Upper lobe of right lung (tissue), 1 donor: ENCODE data around the gene APP. TPM values are rescaled to one million over a fixed set of nuclear protein-coding genes. Genes with fewer than 3 reads are reported as not detected.
A peak's percentile ranks its signal among the peaks of the same experiment; 100 is the strongest.

Source experiments
- ATAC-seq: fragments of 200-7000 bp; cut with Tn5 transposase; one replicate; pipeline ENCODE4 v1.9.1; 2020; ENCODE audit warnings: mild to moderate bottlenecking, moderate library complexity
- DNase-seq: peaks from one replicate; pipeline ENCODE4 v3.0.0-alpha.2; 2020
- H3K27ac ChIP-seq: fragments of 200-600 bp; one replicate; pipeline ENCODE4 v1.8.0; 2022
- H3K27me3 ChIP-seq: fragments of 200-600 bp; one replicate; pipeline ENCODE4 v1.8.0; 2022; ENCODE audit warnings: mild to moderate bottlenecking
- H3K36me3 ChIP-seq: fragments of 200-600 bp; one replicate; pipeline ENCODE4 v1.8.0; 2022
- H3K4me1 ChIP-seq: fragments of 200-600 bp; one replicate; pipeline ENCODE4 v1.8.0; 2022
- H3K4me3 ChIP-seq: fragments of 200-600 bp; one replicate; pipeline ENCODE4 v1.8.0; 2022; ENCODE audit warnings: mild to moderate bottlenecking
- H3K9me3 ChIP-seq: fragments of 200-600 bp; one replicate; pipeline ENCODE4 v1.8.0; 2022
- intact Hi-C: fragments of 100-400 bp; cut with DNase I; formaldehyde crosslinking; loops from one replicate; pipeline ENCODE4 v1.11.0; 2022
- total RNA-seq: library from RNA; stranded (reverse); fragmentation: NEBNext Ultra II Directional; extraction: Animal tissue kit (Norgen Biotek cat#: 25700); gene quantifications from one replicate; pipeline ENCODE4 v1.2.1, GENCODE V29; 2021
- TF ChIP-seq, protein P1 (sequence below): fragments of 200-600 bp; IDR thresholded peaks from one replicate; pipeline ENCODE4 v1.8.0; 2022; ENCODE audit warnings: antibody characterized with exemption
- donor health status: DM: no; HTN: yes; CAD: no; lungs with severe emphysema.

The APP gene
- total RNA-seq, 1 donor from 2014 or later = 480 TPM

DNA sequence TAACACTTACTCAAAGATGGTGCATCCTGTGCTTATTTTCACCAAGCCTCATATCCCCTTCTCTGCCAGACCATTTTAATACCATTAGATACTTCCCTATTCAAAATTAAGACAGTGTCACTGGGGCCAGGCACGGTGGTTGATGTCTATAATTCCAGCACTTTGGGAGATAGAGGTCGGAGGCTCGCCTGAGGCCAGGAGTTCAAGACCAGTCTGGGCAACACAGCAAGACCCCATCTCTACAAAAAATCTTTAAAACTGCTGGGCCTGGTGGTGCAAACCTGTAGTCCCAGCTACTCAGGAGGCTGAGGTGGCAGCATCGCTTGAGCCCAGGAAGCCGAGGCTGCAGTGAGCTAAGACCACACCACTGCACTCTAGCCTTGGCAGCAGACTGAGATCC, 28.2 kb downstream of the APP start:
- TF ChIP-seq, protein P1, sequence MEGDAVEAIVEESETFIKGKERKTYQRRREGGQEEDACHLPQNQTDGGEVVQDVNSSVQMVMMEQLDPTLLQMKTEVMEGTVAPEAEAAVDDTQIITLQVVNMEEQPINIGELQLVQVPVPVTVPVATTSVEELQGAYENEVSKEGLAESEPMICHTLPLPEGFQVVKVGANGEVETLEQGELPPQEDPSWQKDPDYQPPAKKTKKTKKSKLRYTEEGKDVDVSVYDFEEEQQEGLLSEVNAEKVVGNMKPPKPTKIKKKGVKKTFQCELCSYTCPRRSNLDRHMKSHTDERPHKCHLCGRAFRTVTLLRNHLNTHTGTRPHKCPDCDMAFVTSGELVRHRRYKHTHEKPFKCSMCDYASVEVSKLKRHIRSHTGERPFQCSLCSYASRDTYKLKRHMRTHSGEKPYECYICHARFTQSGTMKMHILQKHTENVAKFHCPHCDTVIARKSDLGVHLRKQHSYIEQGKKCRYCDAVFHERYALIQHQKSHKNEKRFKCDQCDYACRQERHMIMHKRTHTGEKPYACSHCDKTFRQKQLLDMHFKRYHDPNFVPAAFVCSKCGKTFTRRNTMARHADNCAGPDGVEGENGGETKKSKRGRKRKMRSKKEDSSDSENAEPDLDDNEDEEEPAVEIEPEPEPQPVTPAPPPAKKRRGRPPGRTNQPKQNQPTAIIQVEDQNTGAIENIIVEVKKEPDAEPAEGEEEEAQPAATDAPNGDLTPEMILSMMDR = no peak
- Histone ChIP-seq H3K4me1 (no peaks in the 10 kb centered on the region), H3K36me3 (no peaks in the 10 kb centered on the region), H3K4me3 (no peak overlapping the region), H3K27ac (no peak overlapping the region), H3K27me3 (no peaks in the 10 kb centered on the region), H3K9me3 (no peaks in the 10 kb centered on the region)
- intact Hi-C loops = no loop called here
- no peak for ATAC-seq
- DNase-seq = no peak

DNA sequence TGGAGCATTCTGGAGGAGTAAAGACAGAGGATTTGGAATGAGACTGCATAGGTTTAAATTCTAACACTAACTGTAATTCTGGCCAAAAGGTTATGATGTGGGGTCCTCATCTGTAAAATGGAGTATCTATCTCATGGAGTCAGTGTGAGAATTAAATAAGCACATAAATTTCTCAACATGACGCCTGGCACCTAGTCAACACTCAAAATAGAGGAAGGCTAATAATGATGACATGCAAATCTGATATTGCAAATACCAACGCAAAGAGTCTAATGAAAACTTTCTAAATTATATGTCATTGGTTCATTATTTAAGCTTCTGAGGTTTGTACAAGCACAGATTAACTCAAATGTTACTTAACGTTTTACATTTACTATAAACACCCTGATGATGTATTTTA, 29.6 kb downstream of the APP start:
- TF ChIP-seq, protein P1 = no peak
- no peak overlapping the region for H3K27ac ChIP-seq
- intact Hi-C loops = no loop called here

DNA sequence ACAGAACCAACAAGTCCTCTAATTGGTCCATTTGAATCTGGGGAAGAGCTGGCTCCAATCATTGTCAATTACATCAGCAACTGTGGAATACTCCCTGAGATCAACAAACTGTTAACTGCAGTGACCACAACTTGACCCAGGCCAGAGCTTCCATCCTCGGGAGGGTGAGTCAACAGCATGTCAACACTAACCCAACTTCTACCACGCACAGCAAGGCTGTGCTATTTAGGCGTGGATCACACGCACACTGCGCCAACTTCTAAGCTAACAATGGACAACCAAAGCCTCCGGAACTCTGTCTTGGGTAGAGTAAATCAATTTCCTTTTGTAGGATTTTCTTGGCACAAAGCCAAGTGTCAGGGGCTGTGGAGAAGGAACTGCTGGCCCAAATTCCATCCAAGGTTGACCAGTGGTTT, 30.4 kb downstream of the APP start:
- H3K27me3 ChIP-seq = no peaks in the 10 kb centered on the region
- H3K9me3 ChIP-seq = no peaks in the 10 kb centered on the region
- H3K27ac ChIP-seq = no peak overlapping the region
- H3K4me3 ChIP-seq = no peak overlapping the region
- intact Hi-C loops = no loop called here
- ATAC-seq (peak; percentile 87), DNase-seq (no peak)
- TF ChIP-seq, protein P1 = no peak
- H3K36me3 ChIP-seq = no peaks in the 10 kb centered on the region
- H3K4me1 ChIP-seq = no peaks in the 10 kb centered on the region

More for the DNA sequence above, 29.6 kb downstream of the APP start:
- ATAC-seq (no peak), DNase-seq (no peak)
- no peaks in the 10 kb centered on the region for H3K27me3 ChIP-seq
- no peaks in the 10 kb centered on the region for H3K9me3 ChIP-seq
- H3K4me3 ChIP-seq = no peak overlapping the region
- H3K36me3 ChIP-seq = no peaks in the 10 kb centered on the region
- H3K4me1 ChIP-seq = no peaks in the 10 kb centered on the region

DNA sequence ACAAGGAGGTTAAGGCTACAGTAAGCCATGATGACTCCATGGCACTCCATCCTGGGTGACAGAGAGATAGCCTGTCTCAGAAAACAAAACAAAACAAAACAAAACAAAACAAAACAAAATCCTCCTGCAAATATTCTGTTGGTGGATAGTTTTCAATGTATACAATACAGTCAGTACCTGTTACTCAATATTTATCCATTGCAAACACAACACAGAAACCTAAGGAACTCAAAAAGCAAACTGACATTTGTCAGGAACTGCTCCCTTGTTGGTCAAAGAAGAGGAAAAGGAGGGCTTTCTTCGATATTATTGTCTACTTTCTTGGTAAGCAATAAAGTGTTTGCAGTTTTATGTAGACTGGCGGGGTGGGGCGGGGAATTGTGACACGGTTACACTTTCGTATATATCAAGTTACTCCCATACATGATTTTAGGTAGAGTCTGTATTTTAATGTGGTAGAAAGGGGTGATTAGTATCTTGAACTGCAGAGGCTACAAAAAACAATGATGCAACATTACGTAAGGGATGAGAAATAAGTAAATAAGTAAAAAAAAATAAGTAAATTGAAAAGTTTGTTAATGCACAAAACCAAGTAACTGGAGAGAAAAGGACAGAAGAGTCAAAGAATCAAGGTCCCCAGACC, 31.8 kb downstream of the APP start:
- Histone ChIP-seq H3K27me3 (no peaks in the 10 kb centered on the region), H3K9me3 (no peaks in the 10 kb centered on the region), H3K4me3 (no peak overlapping the region), H3K4me1 (no peaks in the 10 kb centered on the region), H3K27ac (no peak overlapping the region), H3K36me3 (no peaks in the 10 kb centered on the region)
- no peak for ATAC-seq
- DNase-seq = no peak
- TF ChIP-seq, protein P1 = no peak
- intact Hi-C loops = no loop called here

DNA sequence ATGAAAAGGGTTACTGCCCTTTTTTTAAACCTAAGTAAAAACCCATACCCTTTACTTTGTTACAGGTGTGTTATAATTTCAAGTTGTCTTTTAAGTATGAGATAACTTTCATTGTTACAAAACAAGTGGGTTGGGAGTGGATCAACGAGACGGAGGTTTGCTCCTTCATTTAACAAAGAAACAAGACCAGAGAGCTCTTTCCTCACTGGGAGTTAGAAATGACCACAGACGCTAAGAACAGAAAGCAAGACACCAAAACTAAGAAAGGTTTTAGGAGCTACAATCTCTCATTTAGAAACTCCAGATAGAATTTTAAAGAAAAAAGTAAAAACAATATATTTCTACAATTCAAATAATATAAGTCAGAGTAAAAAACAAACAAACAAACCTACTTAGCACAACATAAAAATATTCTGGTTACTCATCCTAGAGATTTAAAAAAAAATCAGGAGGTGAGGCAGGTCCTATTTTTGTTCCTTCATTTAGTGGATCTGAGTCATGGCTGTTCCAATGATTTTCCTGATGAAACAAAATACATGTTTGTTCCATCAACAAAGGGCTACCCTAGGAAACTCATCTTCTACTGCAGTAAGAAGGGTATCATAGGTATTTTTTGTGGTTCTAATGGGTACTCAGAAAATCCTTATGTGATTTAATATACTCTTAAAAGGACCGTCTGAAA, 33.0 kb downstream of the APP start:
- H3K27me3 ChIP-seq = no peaks in the 10 kb centered on the region
- H3K4me3 ChIP-seq = no peak overlapping the region
- no peak for ATAC-seq
- no peaks in the 10 kb centered on the region for H3K9me3 ChIP-seq
- intact Hi-C loops = no loop called here
- no peaks in the 10 kb centered on the region for H3K4me1 ChIP-seq
- no peak for DNase-seq
- TF ChIP-seq, protein P1 = no peak
- H3K27ac ChIP-seq = no peak overlapping the region
- H3K36me3 ChIP-seq = no peaks in the 10 kb centered on the region
